K562 (cell line): ENCODE measurements around the gene ZNF280C.

Source experiments
- CBX1 ChIP-seq: sonication (generic); IDR thresholded peaks from 2 replicates; pipeline ENCODE4 v1.6.1; 2016; ENCODE audit warnings: antibody characterized with exemption, low read depth, mild to moderate bottlenecking
- CEBPG ChIP-seq, 3 experiments: fragments of 200-800 bp in 1 of 3; sonication (Bioruptor generic) in 1 of 3; sonication (generic) in 1 of 3; formaldehyde crosslinking in 1 of 3; IDR thresholded peaks in 2 of 3; conservative IDR thresholded peaks in 1 of 3; 2 replicates each; pipeline versions ENCODE4 v1.6.1 to v1.8.0; 2016 to 2022; ENCODE audit warnings: missing compliant biosample characterization in 2 of 3, missing genetic modification characterization in 2 of 3, mild to moderate bottlenecking in 1 of 3, missing genetic modification reagents in 1 of 3
- KDM5B ChIP-seq: fragments of 200-600 bp; sonication (generic); IDR thresholded peaks from 2 replicates; pipeline ENCODE4 v1.6.1; 2012; ENCODE audit warnings: low read depth, mild to moderate bottlenecking, moderate library complexity, low read length, control low read depth, inconsistent platforms; ENCODE audit not compliant: insufficient replicate concordance
- MXI1 ChIP-seq: IDR thresholded peaks from 2 replicates; pipeline ENCODE4 v1.6.1; 2011; ENCODE audit warnings: low read depth, mild to moderate bottlenecking, improper control_type of control experiment, low read length
- MYC ChIP-seq, 2 experiments: fragments of 250-450 bp in 1 of 2; sonication (Bioruptor Pico) in 1 of 2; IDR thresholded peaks; 2 replicates each; pipeline versions ENCODE4 v1.5.1 to v1.6.1; 2012 to 2021; ENCODE audit warnings: low read depth in 2 of 2, borderline replicate concordance in 1 of 2, improper control_type of control experiment in 1 of 2, low read length in 1 of 2, mild to moderate bottlenecking in 1 of 2, moderate library complexity in 1 of 2
- POLR2A ChIP-seq: fragments of 450-650 bp; conservative IDR thresholded peaks from 2 replicates; pipeline ENCODE4 v1.6.1; 2016
- SRF ChIP-seq, 2 experiments: fragments of 250-450, 450-650 bp in 1 of 2; sonication (Bioruptor Pico) in 1 of 2; sonication (generic) in 1 of 2; formaldehyde crosslinking; IDR thresholded peaks; 2 replicates each; pipeline versions ENCODE4 v1.5.0 to v1.5.1; 2020 to 2022; ENCODE audit warnings: mild to moderate bottlenecking in 1 of 2, missing genetic modification reagents in 1 of 2
- ZNF830 ChIP-seq: fragments of 250-450 bp; sonication (Bioruptor Pico); IDR thresholded peaks from 2 replicates; pipeline ENCODE4 v1.5.0; 2021; ENCODE audit warnings: mild to moderate bottlenecking
- TF ChIP-seq, protein P1 (sequence below), 3 experiments: IDR thresholded peaks in 2 of 3; conservative IDR thresholded peaks in 1 of 3; 2 replicates each; pipeline ENCODE4 v1.5.1; 2011 to 2012; ENCODE audit warnings: low read length in 3 of 3, mild to moderate bottlenecking in 3 of 3, control low read depth in 2 of 3, improper control_type of control experiment in 1 of 3, inconsistent platforms in 1 of 3, low read depth in 1 of 3, mixed read lengths in 1 of 3, moderate library complexity in 1 of 3; ENCODE audit not compliant: insufficient read depth in 2 of 3

DNA sequence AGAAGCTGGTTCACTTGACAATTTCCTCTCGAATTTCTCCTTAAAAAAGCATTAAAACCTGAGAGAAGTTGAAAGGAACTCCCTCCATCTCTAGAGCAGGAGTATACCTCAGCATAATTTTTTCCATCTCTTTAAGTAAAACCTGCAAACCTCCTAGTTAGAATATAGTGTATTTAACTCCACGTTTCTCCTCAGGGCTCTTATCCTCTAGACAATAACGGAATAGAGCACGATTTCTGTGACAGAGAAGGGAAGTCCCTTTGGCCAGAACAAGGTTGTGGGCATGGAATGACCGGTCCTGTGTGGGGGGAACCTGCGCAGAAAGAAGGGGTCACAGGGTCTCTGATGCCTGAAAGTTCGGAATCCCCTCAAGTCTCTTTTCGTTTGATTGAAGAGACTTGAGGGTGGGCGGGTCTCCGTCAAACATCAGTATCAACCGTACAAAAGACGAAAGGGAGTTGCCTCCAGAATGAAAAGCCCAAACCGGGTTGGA, 697 bp downstream of the ZNF280C start:
- TF ChIP-seq POLR2A: no peak
- no peak for TF ChIP-seq MXI1
- TF ChIP-seq, protein P1, sequence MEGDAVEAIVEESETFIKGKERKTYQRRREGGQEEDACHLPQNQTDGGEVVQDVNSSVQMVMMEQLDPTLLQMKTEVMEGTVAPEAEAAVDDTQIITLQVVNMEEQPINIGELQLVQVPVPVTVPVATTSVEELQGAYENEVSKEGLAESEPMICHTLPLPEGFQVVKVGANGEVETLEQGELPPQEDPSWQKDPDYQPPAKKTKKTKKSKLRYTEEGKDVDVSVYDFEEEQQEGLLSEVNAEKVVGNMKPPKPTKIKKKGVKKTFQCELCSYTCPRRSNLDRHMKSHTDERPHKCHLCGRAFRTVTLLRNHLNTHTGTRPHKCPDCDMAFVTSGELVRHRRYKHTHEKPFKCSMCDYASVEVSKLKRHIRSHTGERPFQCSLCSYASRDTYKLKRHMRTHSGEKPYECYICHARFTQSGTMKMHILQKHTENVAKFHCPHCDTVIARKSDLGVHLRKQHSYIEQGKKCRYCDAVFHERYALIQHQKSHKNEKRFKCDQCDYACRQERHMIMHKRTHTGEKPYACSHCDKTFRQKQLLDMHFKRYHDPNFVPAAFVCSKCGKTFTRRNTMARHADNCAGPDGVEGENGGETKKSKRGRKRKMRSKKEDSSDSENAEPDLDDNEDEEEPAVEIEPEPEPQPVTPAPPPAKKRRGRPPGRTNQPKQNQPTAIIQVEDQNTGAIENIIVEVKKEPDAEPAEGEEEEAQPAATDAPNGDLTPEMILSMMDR (IDR thresholded peaks at IDR 0.05 in 2 of 3, conservative IDR thresholded peaks at IDR 0.05 in 1 of 3; ENCODE audit: insufficient read depth in 2 of 3, low read depth in 1 of 3, low read length in 3 of 3): no peak
- no peak for TF ChIP-seq ZNF830
- TF ChIP-seq MYC (IDR thresholded peaks at IDR 0.05; ENCODE audit: low read depth, low read length): no peak
- TF ChIP-seq MYC (CRISPR knock-in tag; IDR thresholded peaks at IDR 0.05; ENCODE audit: borderline replicate concordance, low read depth): no peak
- TF ChIP-seq KDM5B: no peak
- TF ChIP-seq CEBPG (CRISPR knock-in tag; IDR thresholded peaks at IDR 0.05): no peak
- no peak for TF ChIP-seq CEBPG (tag; conservative IDR thresholded peaks at IDR 0.05 in 1 of 2, IDR thresholded peaks at IDR 0.05 in 1 of 2)
- TF ChIP-seq CBX1: no peak
- no peak for TF ChIP-seq SRF (CRISPR knock-in tag; IDR thresholded peaks at IDR 0.05)
